ENCODE data around the gene TMPRSS9. TPM values are rescaled to one million over a fixed set of nuclear protein-coding genes. Genes with fewer than 3 reads are reported as not detected.
"Not testable (repeated sequence)": the region's sequence is repeated elsewhere in the genome, so short reads cannot be mapped to it uniquely, and the experiment has no call there.

Gene TMPRSS9
- polyA plus RNA-seq, 4 donors, result 0.13 to 0.49 (median 0.31) TPM

- peak in 1 of 4 donors; percentile 10 for DNase-seq (ENCODE audit: low read depth in 4 of 4, low spot score in 3 of 4)
These were observed 25.1 kb downstream of the TMPRSS9 start for GRCh38 chr19:2385053-2385721.

- DNase-seq (ENCODE audit: low read depth in 4 of 4, low spot score in 3 of 4), result no peak
These were observed 27.6 kb downstream of the TMPRSS9 start for GRCh38 chr19:2387367-2388288.

GRCh38 chr19:2389594-2389993, 29.5 kb downstream of the TMPRSS9 start:
- no peak for DNase-seq (ENCODE audit: low read depth in 4 of 4, low spot score in 3 of 4)

GRCh38 chr19:2391118-2391725, 31.2 kb downstream of the TMPRSS9 start:
- peak in 2 of 4 donors; percentile 36 to 43 for DNase-seq (ENCODE audit: low read depth in 4 of 4, low spot score in 3 of 4)

GRCh38 chr19:2392366-2392765, 32.3 kb downstream of the TMPRSS9 start:
- DNase-seq (ENCODE audit: low read depth in 4 of 4, low spot score in 3 of 4), result no peak

- DNase-seq (ENCODE audit: low read depth in 4 of 4, low spot score in 3 of 4), result not testable (repeated sequence)
These were observed 32.8 kb downstream of the TMPRSS9 start for GRCh38 chr19:2392899-2393298.

GRCh38 chr19:2394054-2394441, 34.0 kb downstream of the TMPRSS9 start:
- DNase-seq (ENCODE audit: low read depth in 4 of 4, low spot score in 3 of 4), result no peak

- DNase-seq (ENCODE audit: low read depth in 4 of 4, low spot score in 3 of 4), result no peak
These were observed 34.6 kb downstream of the TMPRSS9 start for GRCh38 chr19:2394442-2395292.

- DNase-seq (ENCODE audit: low read depth in 4 of 4, low spot score in 3 of 4), result not testable (repeated sequence)
These were observed 35.3 kb downstream of the TMPRSS9 start for GRCh38 chr19:2395293-2395829.

GRCh38 chr19:2397173-2397572, 37.1 kb downstream of the TMPRSS9 start:
- not testable (repeated sequence) for DNase-seq (ENCODE audit: low read depth in 4 of 4, low spot score in 3 of 4)

- no peak for DNase-seq (ENCODE audit: low read depth in 4 of 4, low spot score in 3 of 4)
These were observed 38.8 kb downstream of the TMPRSS9 start for GRCh38 chr19:2398735-2399305.

GRCh38 chr19:2399582-2399981, 39.5 kb downstream of the TMPRSS9 start:
- no peak for DNase-seq (ENCODE audit: low read depth in 4 of 4, low spot score in 3 of 4)

GRCh38 chr19:2408247-2408646, 48.2 kb downstream of the TMPRSS9 start:
- DNase-seq (ENCODE audit: low read depth in 4 of 4, low spot score in 3 of 4), result no peak

- DNase-seq (ENCODE audit: low read depth in 4 of 4, low spot score in 3 of 4), result no peak
These were observed 49.4 kb downstream of the TMPRSS9 start for GRCh38 chr19:2409352-2409912.

- DNase-seq (ENCODE audit: low read depth in 4 of 4, low spot score in 3 of 4), result no peak
These were observed 50.0 kb downstream of the TMPRSS9 start for GRCh38 chr19:2410023-2410422.

GRCh38 chr19:2411709-2412108, 51.6 kb downstream of the TMPRSS9 start:
- no peak for DNase-seq (ENCODE audit: low read depth in 4 of 4, low spot score in 3 of 4)

GRCh38 chr19:2412449-2412848, 52.4 kb downstream of the TMPRSS9 start:
- no peak for DNase-seq (ENCODE audit: low read depth in 4 of 4, low spot score in 3 of 4)

- no peak for DNase-seq (ENCODE audit: low read depth in 4 of 4, low spot score in 3 of 4)
These were observed 53.1 kb downstream of the TMPRSS9 start for GRCh38 chr19:2413159-2413558.

GRCh38 chr19:2413629-2414028, 53.6 kb downstream of the TMPRSS9 start:
- no peak for DNase-seq (ENCODE audit: low read depth in 4 of 4, low spot score in 3 of 4)
